Suppressor macrophage treated with lipopolysaccharide for 4 hours (primary cell): ENCODE measurements around the gene CELA2B.
"Not testable (repeated sequence)": the region's sequence is repeated elsewhere in the genome, so short reads cannot be mapped to it uniquely, and the experiment has no call there.

Experiments used
- DNase-seq: peaks from one replicate; pipeline ENCODE4 v3.0.0-alpha.2; 2020

Gene CELA2B

GRCh38 chr1:15501208-15502032 is 25.5 kb downstream of the CELA2B start:
- peak; percentile 81 for DNase-seq

- no peak for DNase-seq
Observed at GRCh38 chr1:15504436-15504835, 28.5 kb downstream of the CELA2B start.

GRCh38 chr1:15506831-15507230 is 30.9 kb downstream of the CELA2B start:
- no peak for DNase-seq

- DNase-seq: no peak
Observed at GRCh38 chr1:15507278-15507677, 31.4 kb downstream of the CELA2B start.

- no peak for DNase-seq
Observed at GRCh38 chr1:15508700-15509487, 33.0 kb downstream of the CELA2B start.

GRCh38 chr1:15509586-15509985 is 33.7 kb downstream of the CELA2B start:
- no peak for DNase-seq

GRCh38 chr1:15510611-15511405 is 34.9 kb downstream of the CELA2B start:
- no peak for DNase-seq

GRCh38 chr1:15513192-15513591 is 37.3 kb downstream of the CELA2B start:
- DNase-seq: no peak

GRCh38 chr1:15513919-15514318 is 38.0 kb downstream of the CELA2B start:
- no peak for DNase-seq

- DNase-seq: not testable (repeated sequence)
Observed at GRCh38 chr1:15514557-15514956, 38.7 kb downstream of the CELA2B start.

GRCh38 chr1:15515022-15515663 is 39.2 kb downstream of the CELA2B start:
- DNase-seq: peak; percentile 52

GRCh38 chr1:15519625-15520024 is 43.7 kb downstream of the CELA2B start:
- no peak for DNase-seq

GRCh38 chr1:15521206-15521906 is 45.5 kb downstream of the CELA2B start:
- peak; percentile 10 for DNase-seq

GRCh38 chr1:15522551-15522950 is 46.6 kb downstream of the CELA2B start:
- no peak for DNase-seq

GRCh38 chr1:15523104-15524020 is 47.5 kb downstream of the CELA2B start:
- DNase-seq: peak; percentile 58

- no peak for DNase-seq
Observed at GRCh38 chr1:15524021-15524282, 48.0 kb downstream of the CELA2B start, which contains the start of gene CASP9. CASP9 (minus strand) TSS chr1:15524215; CDS start chr1:15524200, 15 bp downstream.

- DNase-seq: peak; percentile 100
Observed at GRCh38 chr1:15524283-15525049, 48.6 kb downstream of the CELA2B start.

- DNase-seq: no peak
Observed at GRCh38 chr1:15525050-15526020, 49.4 kb downstream of the CELA2B start.

GRCh38 chr1:15526021-15526489 is 50.2 kb downstream of the CELA2B start:
- DNase-seq: no peak
